Left forelimb (tissue), 1 donor: ENCODE measurements around the gene ACKR2.
"Not testable (repeated sequence)": the region's sequence is repeated elsewhere in the genome, so short reads cannot be mapped to it uniquely, and the experiment has no call there.

Experiments used
- DNase-seq: peaks from one replicate; pipeline ENCODE4 v3.0.0-alpha.2; 2018; ENCODE audit warnings: low spot score

ACKR2 gene

DNA sequence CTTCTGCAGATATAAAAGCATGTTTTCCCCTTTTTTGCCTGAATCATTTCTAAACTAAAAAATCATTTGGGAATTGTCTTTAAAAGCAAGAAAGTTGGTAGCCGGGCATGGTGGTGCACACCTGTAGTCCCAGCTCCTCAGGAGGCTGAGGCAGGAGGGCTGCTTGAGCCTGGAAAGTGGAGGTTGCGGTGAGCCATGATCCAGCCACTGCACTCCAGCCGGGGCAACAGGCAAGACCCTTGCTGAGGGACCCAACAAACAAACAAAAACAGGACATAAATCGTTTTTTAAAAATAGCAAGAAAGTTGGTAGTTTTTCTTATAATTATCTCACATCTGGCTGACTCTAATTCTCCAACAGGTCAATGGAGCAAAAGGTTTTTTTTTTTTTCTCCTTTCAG lies 7.5 kb upstream of the ACKR2 start:
- no peak for DNase-seq

GRCh38 chr3:42802876-42803413 lies 6.3 kb upstream of the ACKR2 start:
- DNase-seq: no peak

- DNase-seq: no peak
Measured at GRCh38 chr3:42803414-42804105, 5.7 kb upstream of the ACKR2 start.

DNA sequence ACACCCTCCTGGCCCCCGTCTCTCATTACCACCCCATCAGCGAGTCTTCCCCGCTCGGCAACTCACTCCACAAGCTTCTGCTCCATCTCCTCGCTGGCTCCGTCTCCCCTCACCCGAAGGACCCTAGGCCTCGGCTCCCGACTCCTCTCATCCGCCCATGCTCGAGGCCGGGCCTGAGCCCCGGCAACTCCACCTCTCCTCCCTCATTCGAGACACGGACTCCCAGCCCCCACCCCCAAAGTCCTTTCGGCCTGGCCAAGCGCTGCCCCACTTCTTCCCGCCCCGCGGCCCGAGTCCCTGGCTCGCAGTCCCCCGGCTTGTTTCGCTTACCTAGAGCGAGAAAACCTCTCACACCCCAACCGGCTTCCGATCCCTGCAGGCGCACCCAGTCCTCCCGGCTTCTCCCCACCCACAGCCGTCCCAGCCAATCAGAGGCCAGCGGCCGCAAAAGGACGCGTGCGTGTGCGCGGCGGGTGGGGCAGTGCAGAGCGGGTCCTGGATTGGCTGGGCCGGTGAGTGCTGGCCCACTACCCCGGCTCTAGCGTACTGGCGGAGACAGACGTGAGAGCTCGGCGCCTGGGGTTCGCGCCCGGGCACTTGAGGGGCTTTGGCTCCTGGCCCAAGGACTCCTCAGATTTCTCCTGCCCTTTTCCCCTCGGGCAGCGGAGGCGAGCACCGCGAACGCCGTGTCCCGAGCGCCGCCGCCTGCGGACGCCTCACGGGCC lies 5.0 kb upstream of the ACKR2 start, which contains the start of gene HIGD1A:
HIGD1A (minus strand) TSS at position 385 of the 725 bp plus-strand sequence. CDS start 10,237 bp downstream, outside the sequence.
- DNase-seq: peak; percentile 96

GRCh38 chr3:42804831-42805132 lies 4.5 kb upstream of the ACKR2 start:
- no peak for DNase-seq

DNA sequence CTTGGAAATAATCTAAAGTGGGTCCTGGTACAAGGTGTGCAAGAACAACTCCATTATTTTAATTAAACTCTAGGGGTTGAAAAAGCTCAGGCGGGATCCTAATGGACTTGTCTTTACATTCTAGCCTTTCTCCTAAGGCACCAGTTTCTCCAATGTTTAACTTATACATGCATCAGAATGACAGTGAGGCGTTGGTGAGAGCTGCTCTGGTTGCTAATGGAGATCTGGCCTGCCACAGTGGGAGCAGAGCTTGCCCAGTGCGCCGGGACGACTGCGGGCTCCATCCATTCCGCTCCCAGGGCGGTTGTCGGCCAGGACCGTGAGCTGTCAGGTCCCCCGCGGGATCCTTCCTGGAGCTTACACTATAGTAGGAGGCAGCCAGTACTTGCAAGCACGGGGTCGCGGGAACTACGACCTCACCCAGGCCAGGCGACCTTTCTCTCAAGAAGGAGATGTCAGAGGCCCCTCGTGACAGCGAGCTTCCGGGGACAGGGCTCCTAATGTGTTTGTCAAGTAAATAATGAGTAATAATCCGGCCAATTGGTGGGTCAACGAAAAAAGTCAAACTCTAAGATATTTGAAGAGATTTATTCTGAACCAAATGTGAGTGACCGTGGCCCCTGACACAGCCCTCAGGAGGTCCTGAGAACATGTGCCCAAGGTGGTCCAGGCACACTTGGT lies 4.0 kb upstream of the ACKR2 start:
- no peak for DNase-seq

- DNase-seq: no peak
Measured at GRCh38 chr3:42807929-42808328, 1.3 kb upstream of the ACKR2 start.

DNA sequence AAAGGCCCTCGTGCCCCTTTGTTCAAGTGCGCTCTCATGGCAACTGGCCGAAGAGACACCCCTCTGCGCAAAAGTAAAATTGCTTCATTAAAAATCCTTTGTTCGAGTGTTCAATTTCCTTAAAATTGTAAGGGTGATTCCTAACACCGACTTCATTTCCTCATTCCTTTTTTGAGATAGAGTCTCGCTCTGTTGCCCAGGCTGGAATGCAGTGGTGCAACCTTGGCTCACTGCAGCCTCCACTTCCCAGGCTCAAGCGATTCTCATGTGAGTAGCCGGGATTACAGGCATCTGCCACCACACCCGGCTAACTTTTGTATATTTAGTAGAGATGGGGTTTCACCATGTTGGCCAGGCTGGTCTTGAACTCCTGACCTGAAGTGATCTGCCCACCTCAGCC lies 1.5 kb downstream of the ACKR2 start:
- DNase-seq: not testable (repeated sequence)

DNA sequence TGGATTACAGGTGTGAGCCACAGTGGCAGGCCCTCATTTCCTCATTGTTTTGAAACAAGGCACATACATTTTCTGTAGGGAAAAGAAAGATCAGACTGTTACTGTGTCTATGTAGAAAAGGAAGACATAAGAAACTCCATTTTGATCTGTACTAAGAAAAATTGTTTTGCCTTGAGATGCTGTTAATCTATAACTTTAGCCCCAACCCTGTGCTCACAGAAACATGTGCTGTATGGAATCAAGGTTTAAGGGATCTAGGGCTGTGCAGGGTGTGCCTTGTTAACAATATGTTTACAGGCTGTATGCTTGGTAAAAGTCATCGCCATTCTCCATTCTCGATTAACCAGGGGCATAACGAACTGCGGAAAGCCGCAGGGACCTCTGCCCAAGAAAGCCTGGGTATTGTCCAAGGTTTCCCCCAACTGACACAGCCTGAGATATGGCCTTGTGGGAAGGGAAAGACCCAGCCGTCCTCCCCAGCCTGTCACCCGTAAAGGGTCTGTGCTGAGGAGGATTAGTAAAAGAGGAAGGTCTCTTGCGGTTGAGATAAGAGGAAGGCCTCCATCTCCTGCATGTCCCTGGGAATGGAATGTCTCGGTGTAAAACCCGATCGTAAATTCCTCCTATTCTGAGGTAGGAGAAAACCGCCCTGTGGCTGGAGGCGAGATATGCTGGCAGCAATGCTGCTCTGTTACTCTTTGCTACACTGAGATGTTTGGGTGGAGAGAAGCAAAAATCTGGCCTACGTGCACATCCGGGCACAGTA lies 2.1 kb downstream of the ACKR2 start:
- not testable (repeated sequence) for DNase-seq

- no peak for DNase-seq
Measured at GRCh38 chr3:42814246-42814645, 5.0 kb downstream of the ACKR2 start.

GRCh38 chr3:42814914-42815507 lies 5.8 kb downstream of the ACKR2 start:
- DNase-seq: no peak

DNA sequence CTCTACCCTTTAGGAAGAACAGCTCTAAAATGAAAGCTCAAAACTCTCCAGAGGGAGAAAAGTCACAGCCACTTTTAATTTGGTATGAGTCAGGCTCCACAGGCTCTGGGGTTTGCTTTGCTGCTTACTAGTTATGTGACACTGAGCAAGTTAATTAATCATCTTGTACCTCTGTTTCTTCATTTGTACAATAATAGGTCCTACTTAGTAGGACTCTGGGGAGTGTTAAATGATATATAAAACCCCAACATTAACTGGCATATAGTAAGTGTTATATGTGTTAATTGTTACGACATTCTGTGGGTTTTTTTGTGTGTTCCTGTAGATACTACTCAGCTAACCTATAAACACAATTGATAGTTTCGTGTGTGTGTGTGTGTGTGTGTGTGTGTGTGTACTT lies 6.6 kb downstream of the ACKR2 start:
- DNase-seq: no peak

- no peak for DNase-seq
Measured at GRCh38 chr3:42819351-42819965, 10.2 kb downstream of the ACKR2 start.

DNA sequence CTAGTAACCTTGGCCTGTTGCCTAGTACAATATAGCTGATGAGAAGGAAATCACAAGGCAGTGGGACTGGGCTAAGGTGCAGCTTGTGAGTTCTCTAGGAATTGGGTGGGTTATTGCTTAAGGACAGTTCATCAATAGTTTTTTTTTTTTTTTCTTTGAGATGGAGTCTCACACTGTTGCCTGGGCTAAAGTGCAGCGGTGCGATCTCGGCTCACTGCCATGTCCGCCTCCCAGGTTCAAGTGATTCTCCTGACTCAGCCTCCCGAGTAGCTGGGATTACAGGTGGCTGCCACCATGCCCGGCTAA lies 11.5 kb downstream of the ACKR2 start:
- no peak for DNase-seq

GRCh38 chr3:42822828-42823227 lies 13.6 kb downstream of the ACKR2 start:
- DNase-seq: no peak

DNA sequence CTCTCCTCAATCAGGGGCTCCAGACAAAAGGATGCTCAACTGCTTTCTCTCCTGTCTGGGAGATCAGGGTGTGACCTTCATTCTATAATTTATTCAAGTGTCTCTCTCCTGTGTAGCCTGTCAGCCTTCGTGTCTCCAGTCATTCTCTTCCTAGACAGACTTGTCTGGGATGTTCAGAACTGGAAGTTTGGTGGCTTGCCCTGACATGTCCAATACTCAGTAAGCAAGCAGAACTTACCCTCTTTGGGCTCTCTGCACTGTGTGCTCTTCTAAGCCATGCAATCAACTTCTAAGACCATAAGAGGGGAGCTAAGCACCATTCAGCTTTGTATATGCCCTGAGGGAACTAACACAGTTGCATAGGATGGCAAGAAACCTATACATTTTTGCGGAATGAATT lies 14.1 kb downstream of the ACKR2 start:
- no peak for DNase-seq

- DNase-seq: no peak
Measured at GRCh38 chr3:42826141-42826540, 16.9 kb downstream of the ACKR2 start.

GRCh38 chr3:42827023-42827422 lies 17.8 kb downstream of the ACKR2 start:
- DNase-seq: no peak

- DNase-seq: no peak
Measured at GRCh38 chr3:42827654-42828053, 18.4 kb downstream of the ACKR2 start.

DNA sequence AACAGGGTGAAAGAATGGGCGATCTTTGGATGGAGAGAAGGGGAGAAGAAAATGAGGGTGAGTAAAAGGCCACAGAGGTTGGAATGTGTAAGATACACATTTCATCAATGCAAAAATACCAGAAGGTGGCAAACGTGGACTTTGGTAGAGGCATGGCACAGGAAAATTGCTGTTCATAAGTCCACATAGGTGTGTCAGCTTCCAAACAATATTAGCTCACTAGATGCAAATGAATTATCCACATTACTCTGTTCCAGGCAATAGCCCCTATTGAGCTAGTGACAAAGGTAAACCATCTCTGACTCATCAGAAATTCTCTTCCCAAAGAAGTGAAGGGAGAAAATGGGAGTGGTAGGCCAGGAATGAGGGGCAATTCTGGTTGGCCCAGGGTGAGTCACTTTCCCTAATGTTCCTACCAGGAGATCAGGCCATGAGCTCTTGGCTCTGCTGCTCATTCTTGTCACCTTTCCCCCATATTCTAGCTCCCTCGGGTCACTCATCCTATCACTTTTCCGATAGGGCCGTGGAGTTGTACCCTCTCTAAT lies 19.9 kb downstream of the ACKR2 start:
- DNase-seq: no peak
